AG09319 (cell line): ENCODE results near the gene HSPA1L.
"Not testable (repeated sequence)": the region's sequence is repeated elsewhere in the genome, so short reads cannot be mapped to it uniquely, and the experiment has no call there.

Experiments
- DNase-seq: peaks from one replicate; pipeline ENCODE4 v3.0.0-alpha.2; 2010; ENCODE audit warnings: low read depth; ENCODE audit errors: extremely low read depth
- CTCF ChIP-seq: IDR thresholded peaks from 2 replicates; pipeline ENCODE4 v1.5.1; 2011; ENCODE audit warnings: low read depth, mild to moderate bottlenecking, inconsistent platforms, low read length, moderate library complexity

The HSPA1L gene

GRCh38 chr6:31859923-31860322 is 44.8 kb upstream of the HSPA1L start:
- no peak for TF ChIP-seq CTCF
- DNase-seq = no peak

GRCh38 chr6:31858707-31859106 is 43.6 kb upstream of the HSPA1L start:
- no peak for TF ChIP-seq CTCF

DNA sequence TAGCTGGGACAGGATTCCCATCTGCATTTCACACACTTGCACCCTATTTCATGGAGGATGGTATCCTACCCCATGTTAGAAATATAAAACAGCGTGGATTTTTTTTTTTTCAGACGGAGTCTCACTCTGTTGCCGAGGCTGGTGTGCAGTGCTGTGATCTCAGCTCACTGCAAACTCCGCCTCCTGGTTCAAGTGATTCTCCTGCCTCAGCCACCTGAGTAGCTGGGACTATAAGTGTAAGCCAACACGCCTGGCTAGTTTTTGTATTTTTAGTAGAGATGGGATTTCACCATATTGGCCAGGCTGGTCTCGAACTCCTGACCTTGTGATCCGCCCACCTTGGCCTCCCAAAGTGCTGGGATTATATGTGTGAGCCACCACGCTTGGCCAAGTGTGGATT is 42.7 kb upstream of the HSPA1L start:
- DNase-seq = not testable (repeated sequence)

More at GRCh38 chr6:31858707-31859106, 43.6 kb upstream of the HSPA1L start:
- no peak for DNase-seq

DNA sequence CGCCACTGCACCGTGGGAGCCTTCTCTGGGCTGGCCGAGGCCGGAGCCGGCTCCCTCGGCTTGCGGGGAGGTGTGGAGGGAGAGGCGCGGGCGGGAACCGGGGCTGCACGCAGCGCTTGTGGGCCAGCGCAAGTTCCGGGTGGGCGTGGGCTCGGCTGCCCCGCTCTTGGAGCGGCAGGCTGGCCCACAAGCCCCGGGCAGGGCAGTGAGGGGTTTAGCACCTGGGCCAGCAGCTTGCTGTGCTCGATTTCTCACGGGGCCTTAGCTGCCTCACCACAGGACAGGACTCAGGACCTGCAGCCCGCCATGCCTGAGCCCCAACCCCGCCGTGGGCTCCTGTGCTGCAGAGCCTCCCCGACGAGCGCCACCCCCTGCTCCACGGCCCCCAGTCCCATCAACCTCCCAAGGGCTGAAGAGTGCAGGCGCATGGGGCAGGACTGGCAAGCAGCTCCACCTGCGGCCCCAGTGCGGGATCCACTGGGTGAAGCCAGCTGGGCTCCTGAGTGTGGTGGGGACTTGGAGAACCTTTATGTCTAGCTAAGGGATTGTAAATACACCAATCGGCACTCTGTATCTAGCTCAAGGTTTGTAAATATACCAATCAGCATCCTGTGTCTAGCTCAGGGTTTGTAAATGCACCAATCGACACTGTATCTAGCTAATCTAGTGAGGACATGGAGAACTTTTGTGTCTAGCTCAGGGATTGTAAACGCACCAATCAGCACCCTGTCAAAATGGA is 37.1 kb upstream of the HSPA1L start:
- DNase-seq = not testable (repeated sequence)

- TF ChIP-seq CTCF = no peak
Measured at GRCh38 chr6:31851485-31851832, 36.4 kb upstream of the HSPA1L start.

DNA sequence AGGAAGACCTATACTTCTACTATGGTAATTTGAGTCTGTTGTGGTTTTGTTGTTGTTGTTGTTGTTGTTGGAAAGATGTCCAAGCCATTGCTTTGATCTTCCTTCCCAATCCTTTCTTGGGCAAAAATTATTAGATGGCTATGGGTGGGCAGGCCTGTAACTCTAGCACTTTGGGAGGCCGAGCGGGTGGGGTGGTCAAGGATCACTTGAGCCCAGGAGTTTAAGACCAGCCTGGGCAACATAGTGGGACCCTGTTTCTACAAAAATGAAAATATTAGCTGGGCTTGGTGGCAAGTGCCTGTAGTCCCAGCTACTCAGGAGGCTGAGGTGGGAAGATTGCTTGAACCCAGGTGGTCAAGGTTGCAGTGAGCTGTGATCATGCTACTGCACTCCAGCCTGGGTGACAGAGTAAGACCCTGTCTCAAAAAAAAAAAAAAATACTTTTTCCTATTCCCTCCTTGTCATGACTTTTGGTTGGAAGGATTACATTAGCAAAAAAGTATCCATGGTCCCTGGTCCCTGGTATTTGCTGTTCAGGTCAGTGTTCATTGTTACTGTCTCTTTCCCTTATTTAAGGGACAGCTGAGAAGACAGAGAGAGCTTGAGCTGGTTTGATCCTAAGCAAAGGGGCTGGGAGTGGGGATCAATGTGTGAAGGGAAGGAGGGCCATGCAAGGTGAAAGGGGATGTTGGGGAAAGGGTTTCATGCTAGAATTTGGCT is 35.8 kb upstream of the HSPA1L start:
- TF ChIP-seq CTCF = no peak

More at GRCh38 chr6:31851485-31851832, 36.4 kb upstream of the HSPA1L start:
- no peak for DNase-seq

GRCh38 chr6:31847276-31847978 is 32.3 kb upstream of the HSPA1L start:
- no peak for TF ChIP-seq CTCF

More for the DNA sequence above, 35.8 kb upstream of the HSPA1L start:
- no peak for DNase-seq

GRCh38 chr6:31844507-31844906 is 29.4 kb upstream of the HSPA1L start:
- no peak for DNase-seq
- no peak for TF ChIP-seq CTCF

More at GRCh38 chr6:31847276-31847978, 32.3 kb upstream of the HSPA1L start:
- no peak for DNase-seq
